Measurements from ENCODE around the gene ATOSA. TPM values are rescaled to one million over a fixed set of nuclear protein-coding genes. Genes with fewer than 3 reads are reported as not detected.

ATOSA gene
- total RNA-seq, 4 donors from 2014 or later, result 42.6 to 68.5 (median 46.0) TPM

DNA sequence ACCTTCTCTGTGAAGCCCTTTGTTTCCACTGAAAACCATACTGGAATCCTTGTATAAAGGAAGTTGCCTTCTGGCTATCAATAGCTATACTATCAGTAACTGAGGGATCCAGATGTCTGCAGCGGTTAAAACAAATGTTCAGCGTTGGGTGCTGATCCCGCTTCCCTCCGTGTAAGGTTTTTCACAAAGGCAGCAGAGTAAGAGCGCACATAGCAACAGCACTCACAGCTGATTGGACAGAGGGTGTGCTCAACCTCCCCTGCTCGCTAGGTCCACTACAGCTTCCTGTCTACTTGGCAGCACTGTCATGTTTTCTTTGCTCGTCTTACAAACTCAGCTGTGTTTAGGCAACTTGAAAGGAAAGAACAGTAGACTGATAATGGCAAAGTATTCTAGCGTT lies 27.3 kb downstream of the ATOSA start:
- intact Hi-C loops (cut with DNase I), result no loop called here
- WGBS, result 22% methylated on average over 8 of the region's 8 CpGs
- no peaks in the 10 kb centered on the region for H3K27me3 ChIP-seq
- H3K4me1 ChIP-seq, result peaks cover 43 to 75% (median 69%) of the 10 kb centered on the region in 4 donors
- no peaks in the 10 kb centered on the region for H3K9me3 ChIP-seq
- H3K4me3 ChIP-seq, result peak overlapping the region; percentile 30 to 42 (median 39)
- H3K27ac ChIP-seq (replicated peaks in 1 of 4), result peak overlapping the region; percentile 69 to 81 (median 74)
- TF ChIP-seq, protein P1, sequence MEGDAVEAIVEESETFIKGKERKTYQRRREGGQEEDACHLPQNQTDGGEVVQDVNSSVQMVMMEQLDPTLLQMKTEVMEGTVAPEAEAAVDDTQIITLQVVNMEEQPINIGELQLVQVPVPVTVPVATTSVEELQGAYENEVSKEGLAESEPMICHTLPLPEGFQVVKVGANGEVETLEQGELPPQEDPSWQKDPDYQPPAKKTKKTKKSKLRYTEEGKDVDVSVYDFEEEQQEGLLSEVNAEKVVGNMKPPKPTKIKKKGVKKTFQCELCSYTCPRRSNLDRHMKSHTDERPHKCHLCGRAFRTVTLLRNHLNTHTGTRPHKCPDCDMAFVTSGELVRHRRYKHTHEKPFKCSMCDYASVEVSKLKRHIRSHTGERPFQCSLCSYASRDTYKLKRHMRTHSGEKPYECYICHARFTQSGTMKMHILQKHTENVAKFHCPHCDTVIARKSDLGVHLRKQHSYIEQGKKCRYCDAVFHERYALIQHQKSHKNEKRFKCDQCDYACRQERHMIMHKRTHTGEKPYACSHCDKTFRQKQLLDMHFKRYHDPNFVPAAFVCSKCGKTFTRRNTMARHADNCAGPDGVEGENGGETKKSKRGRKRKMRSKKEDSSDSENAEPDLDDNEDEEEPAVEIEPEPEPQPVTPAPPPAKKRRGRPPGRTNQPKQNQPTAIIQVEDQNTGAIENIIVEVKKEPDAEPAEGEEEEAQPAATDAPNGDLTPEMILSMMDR (IDR thresholded peaks at IDR 0.05), result no peak
- peak; percentile 61 to 89 for TF ChIP-seq POLR2AphosphoS5 (IDR thresholded peaks at IDR 0.05)
- H3K36me3 ChIP-seq, result peaks cover 0 to 9% (median 4%) of the 10 kb centered on the region in 4 donors
- DNase-seq (ENCODE audit: extremely low spot score), result peak; percentile 92

- H3K36me3 ChIP-seq, result peaks cover 0 to 17% (median 7%) of the 10 kb centered on the region in 4 donors
- no peaks in the 10 kb centered on the region for H3K9me3 ChIP-seq
- intact Hi-C loops (cut with DNase I), result no loop called here
- no peak for DNase-seq (ENCODE audit: extremely low spot score)
- H3K27me3 ChIP-seq, result no peaks in the 10 kb centered on the region
- peak overlapping the region in 2 of 4 donors; percentile 39 to 42 for H3K4me3 ChIP-seq
- H3K4me1 ChIP-seq, result peaks cover 39 to 68% (median 61%) of the 10 kb centered on the region in 4 donors
- WGBS, result 91% methylated on average over 1 of the region's 1 CpG
- H3K27ac ChIP-seq (replicated peaks in 1 of 4), result peak overlapping the region in 2 of 4 donors; percentile 74 to 81
- TF ChIP-seq EP300 (IDR thresholded peaks at IDR 0.05) (no peak), POLR2A (IDR thresholded peaks at IDR 0.05; ENCODE audit: low read depth) (no peak), POLR2AphosphoS5 (IDR thresholded peaks at IDR 0.05) (no peak)
- TF ChIP-seq, protein P1 (IDR thresholded peaks at IDR 0.05), result no peak
Measured at GRCh38 chr15:52651114-52651513, 28.1 kb downstream of the ATOSA start.

DNA sequence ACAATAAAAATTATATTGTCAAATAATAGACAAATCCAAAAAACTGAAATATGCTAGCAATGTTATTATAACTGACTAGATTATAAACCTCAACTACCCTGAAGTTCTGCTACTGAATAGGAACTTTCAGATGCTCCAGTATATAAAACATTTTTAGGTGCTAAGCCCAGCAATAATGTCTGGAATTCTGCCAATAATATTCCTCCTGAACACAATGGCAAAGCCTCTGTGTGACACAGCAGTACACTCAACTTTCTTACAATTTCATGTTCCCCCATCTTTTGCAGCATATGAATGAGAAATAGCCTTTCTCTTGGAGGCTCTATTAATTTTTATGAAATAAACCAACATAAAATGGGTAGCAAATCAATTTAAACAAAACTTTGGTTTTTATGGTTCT lies 29.5 kb downstream of the ATOSA start:
- TF ChIP-seq EP300 (IDR thresholded peaks at IDR 0.05) (no peak), POLR2AphosphoS5 (IDR thresholded peaks at IDR 0.05) (no peak), POLR2A (IDR thresholded peaks at IDR 0.05; ENCODE audit: low read depth) (no peak)
- TF ChIP-seq, protein P1 (IDR thresholded peaks at IDR 0.05), result no peak
- Histone ChIP-seq H3K36me3 (peaks cover 0 to 29% (median 8%) of the 10 kb centered on the region in 4 donors), H3K4me1 (peaks cover 32 to 54% (median 47%) of the 10 kb centered on the region in 4 donors), H3K4me3 (no peak overlapping the region), H3K9me3 (no peaks in the 10 kb centered on the region), H3K27ac (replicated peaks in 1 of 4) (no peak overlapping the region), H3K27me3 (no peaks in the 10 kb centered on the region)
- intact Hi-C loops (cut with DNase I), result no loop called here
- no peak for DNase-seq (ENCODE audit: extremely low spot score)

- 87% methylated on average over 2 of the region's 2 CpGs for WGBS
- H3K4me3 ChIP-seq, result no peak overlapping the region
- no peak for DNase-seq (ENCODE audit: extremely low spot score)
- TF ChIP-seq POLR2A (IDR thresholded peaks at IDR 0.05; ENCODE audit: low read depth) (no peak), POLR2AphosphoS5 (IDR thresholded peaks at IDR 0.05) (no peak), EP300 (IDR thresholded peaks at IDR 0.05) (no peak)
- TF ChIP-seq, protein P1 (IDR thresholded peaks at IDR 0.05), result no peak
- H3K36me3 ChIP-seq, result peaks cover 0 to 35% (median 10%) of the 10 kb centered on the region in 4 donors
- no peak overlapping the region for H3K27ac ChIP-seq (replicated peaks in 1 of 4)
- H3K27me3 ChIP-seq, result no peaks in the 10 kb centered on the region
- H3K4me1 ChIP-seq, result peaks cover 22 to 34% (median 32%) of the 10 kb centered on the region in 4 donors
- intact Hi-C loops (cut with DNase I), result no loop called here
- no peaks in the 10 kb centered on the region for H3K9me3 ChIP-seq
Measured at GRCh38 chr15:52645916-52646315, 33.3 kb downstream of the ATOSA start.
